ENCODE results near the gene WNK3. TPM values are rescaled to one million over a fixed set of nuclear protein-coding genes. Genes with fewer than 3 reads are reported as not detected.

WNK3 gene
- total RNA-seq: 10 to 100 TPM in 1 of 2 donors, 1 to 10 TPM in 1; 4.3 to 11.9 TPM
- polyA plus RNA-seq: 10 to 100 TPM in 1 of 2 donors, 1 to 10 TPM in 1; 1.7 to 10.7 TPM

GRCh38 chrX:54357414-54358377, at the start of gene WNK3:
TSS of gene WNK3 (minus strand) at chrX:54358046.
- peaks cover 7 to 20% (median 12%) of the 10 kb centered on the region in 4 donors for H3K4me1 ChIP-seq (ENCODE audit: control insufficient read depth in 4 of 4, insufficient read depth in 4 of 4, low read length in 3 of 4)
- H3K27ac ChIP-seq (ENCODE audit: low read depth in 1 of 2, low read length in 2 of 2): peak within 1 kb of the TSS; percentile 37 to 54
- no peaks in the 10 kb centered on the region for H3K36me3 ChIP-seq (ENCODE audit: control insufficient read depth in 4 of 4, insufficient read depth in 3 of 4, low read depth in 1 of 4, low read length in 3 of 4)
- peak within 1 kb of the TSS in 1 of 2 donors; percentile 51 for H3K9ac ChIP-seq (ENCODE audit: low read depth in 1 of 2, low read length in 2 of 2)
- peak within 1 kb of the TSS; percentile 73 to 88 (median 84) for H3K4me3 ChIP-seq (ENCODE audit: low read depth in 1 of 3, low read length in 3 of 3)
- WGBS: under 1% methylated on average over 86 of the region's 88 CpGs
- H3K9me3 ChIP-seq (ENCODE audit: control insufficient read depth in 4 of 4, low read length in 3 of 4): no peaks in the 10 kb centered on the region
- H3K27me3 ChIP-seq (ENCODE audit: control insufficient read depth in 4 of 4, insufficient read depth in 4 of 4, low read length in 3 of 4): peaks cover 0 to 2% (median 0%) of the 10 kb centered on the region in 4 donors
- TF ChIP-seq NR2F2 (IDR thresholded peaks at IDR 0.05) (no peak), MAX (IDR thresholded peaks at IDR 0.05) (no peak)
- DNase-seq (ENCODE audit: low spot score): peak; percentile 68

- H3K9ac ChIP-seq (ENCODE audit: low read depth in 1 of 2, low read length in 2 of 2): no peak overlapping the region
- no peaks in the 10 kb centered on the region for H3K27me3 ChIP-seq (ENCODE audit: control insufficient read depth in 4 of 4, insufficient read depth in 4 of 4, low read length in 3 of 4)
- no peaks in the 10 kb centered on the region for H3K36me3 ChIP-seq (ENCODE audit: control insufficient read depth in 4 of 4, insufficient read depth in 3 of 4, low read depth in 1 of 4, low read length in 3 of 4)
- H3K9me3 ChIP-seq (ENCODE audit: control insufficient read depth in 4 of 4, low read length in 3 of 4): no peaks in the 10 kb centered on the region
- no peaks in the 10 kb centered on the region for H3K4me1 ChIP-seq (ENCODE audit: control insufficient read depth in 4 of 4, insufficient read depth in 4 of 4, low read length in 3 of 4)
- no peak for TF ChIP-seq SP1 (IDR thresholded peaks at IDR 0.05)
- TF ChIP-seq MAX (IDR thresholded peaks at IDR 0.05): peak; percentile 30
- TF ChIP-seq YY1 (IDR thresholded peaks at IDR 0.05): peak; percentile 52
- no peak for TF ChIP-seq RXRA (IDR thresholded peaks at IDR 0.05)
- no peak for DNase-seq (ENCODE audit: low spot score)
- H3K4me3 ChIP-seq (ENCODE audit: low read depth in 1 of 3, low read length in 3 of 3): no peak overlapping the region
- WGBS: 24% methylated on average over 2 of the region's 2 CpGs
- no peak overlapping the region for H3K27ac ChIP-seq (ENCODE audit: low read depth in 1 of 2, low read length in 2 of 2)
Observed at GRCh38 chrX:54407266-54407665, 49.4 kb upstream of the WNK3 start.

GRCh38 chrX:54397113-54397512, 39.3 kb upstream of the WNK3 start:
- H3K4me3 ChIP-seq (ENCODE audit: low read depth in 1 of 3, low read length in 3 of 3): no peak overlapping the region
- no peaks in the 10 kb centered on the region for H3K36me3 ChIP-seq (ENCODE audit: control insufficient read depth in 4 of 4, insufficient read depth in 3 of 4, low read depth in 1 of 4, low read length in 3 of 4)
- H3K27ac ChIP-seq (ENCODE audit: low read depth in 1 of 2, low read length in 2 of 2): no peak overlapping the region
- DNase-seq (ENCODE audit: low spot score): no peak
- no peaks in the 10 kb centered on the region for H3K27me3 ChIP-seq (ENCODE audit: control insufficient read depth in 4 of 4, insufficient read depth in 4 of 4, low read length in 3 of 4)
- 93% methylated on average over 1 of the region's 1 CpG for WGBS
- no peak for TF ChIP-seq TAF1 (conservative IDR thresholded peaks at IDR 0.05)
- no peak for TF ChIP-seq EGR1 (IDR thresholded peaks at IDR 0.05; ENCODE audit: low read depth in 2 of 2)
- TF ChIP-seq RAD21 (IDR thresholded peaks at IDR 0.05): no peak
- no peak overlapping the region for H3K9ac ChIP-seq (ENCODE audit: low read depth in 1 of 2, low read length in 2 of 2)
- no peaks in the 10 kb centered on the region for H3K9me3 ChIP-seq (ENCODE audit: control insufficient read depth in 4 of 4, low read length in 3 of 4)
- no peaks in the 10 kb centered on the region for H3K4me1 ChIP-seq (ENCODE audit: control insufficient read depth in 4 of 4, insufficient read depth in 4 of 4, low read length in 3 of 4)

- H3K27me3 ChIP-seq (ENCODE audit: control insufficient read depth in 4 of 4, insufficient read depth in 4 of 4, low read length in 3 of 4): no peaks in the 10 kb centered on the region
- H3K4me1 ChIP-seq (ENCODE audit: control insufficient read depth in 4 of 4, insufficient read depth in 4 of 4, low read length in 3 of 4): no peaks in the 10 kb centered on the region
- WGBS: 77% methylated on average over 1 of the region's 1 CpG
- H3K27ac ChIP-seq (ENCODE audit: low read depth in 1 of 2, low read length in 2 of 2): no peak overlapping the region
- no peaks in the 10 kb centered on the region for H3K36me3 ChIP-seq (ENCODE audit: control insufficient read depth in 4 of 4, insufficient read depth in 3 of 4, low read depth in 1 of 4, low read length in 3 of 4)
- no peak overlapping the region for H3K4me3 ChIP-seq (ENCODE audit: low read depth in 1 of 3, low read length in 3 of 3)
- no peak overlapping the region for H3K9ac ChIP-seq (ENCODE audit: low read depth in 1 of 2, low read length in 2 of 2)
- TF ChIP-seq RAD21 (IDR thresholded peaks at IDR 0.05): no peak
- no peak for TF ChIP-seq FOXA1 (IDR thresholded peaks at IDR 0.05)
- TF ChIP-seq EGR1 (IDR thresholded peaks at IDR 0.05; ENCODE audit: low read depth in 2 of 2): no peak
- TF ChIP-seq HNF4G (IDR thresholded peaks at IDR 0.05): no peak
- TF ChIP-seq MAX (IDR thresholded peaks at IDR 0.05): no peak
- TF ChIP-seq RXRA (IDR thresholded peaks at IDR 0.05): no peak
- no peaks in the 10 kb centered on the region for H3K9me3 ChIP-seq (ENCODE audit: control insufficient read depth in 4 of 4, low read length in 3 of 4)
- no peak for DNase-seq (ENCODE audit: low spot score)
Observed at GRCh38 chrX:54386314-54386713, 28.5 kb upstream of the WNK3 start.
